UCSD-AML1 (cell line): Measurements from ENCODE around the gene U2AF1L4.
A peak's percentile ranks its signal among the peaks of the same experiment; 100 is the strongest.

Experiments
- DNase-seq: peaks from one replicate; lab custom pipeline; 2025; ENCODE audit not compliant: unreplicated experiment; lab: John Stamatoyannopoulos, UW

U2AF1L4 gene

GRCh38 chr19:35745328-35746086 lies at the start of gene U2AF1L4, which contains the start of gene PSENEN:
Gene U2AF1L4 (minus strand): TSS chr19:35745418. CDS start chr19:35745391, 27 bp downstream.
Gene PSENEN (plus strand): TSS chr19:35745651. CDS start chr19:35745931, 280 bp downstream.
- peak; percentile 99 for DNase-seq

GRCh38 chr19:35793381-35794165 lies 48.4 kb upstream of the U2AF1L4 start:
- DNase-seq, result no peak

- DNase-seq, result no peak
These were observed 47.7 kb upstream of the U2AF1L4 start for GRCh38 chr19:35792888-35793287.

GRCh38 chr19:35792312-35792711 lies 47.1 kb upstream of the U2AF1L4 start:
- no peak for DNase-seq

GRCh38 chr19:35791814-35792279 lies 46.6 kb upstream of the U2AF1L4 start:
- no peak for DNase-seq

- DNase-seq, result no peak
These were observed 46.0 kb upstream of the U2AF1L4 start for GRCh38 chr19:35790981-35791813.

- no peak for DNase-seq
These were observed 45.0 kb upstream of the U2AF1L4 start for GRCh38 chr19:35789978-35790944.

GRCh38 chr19:35789195-35789977 lies 44.2 kb upstream of the U2AF1L4 start:
- DNase-seq, result no peak

- no peak for DNase-seq
These were observed 43.2 kb upstream of the U2AF1L4 start for GRCh38 chr19:35788205-35788960.

GRCh38 chr19:35787227-35787799 lies 42.1 kb upstream of the U2AF1L4 start:
- DNase-seq, result no peak

- DNase-seq, result no peak
These were observed 41.3 kb upstream of the U2AF1L4 start for GRCh38 chr19:35786299-35787160.

- DNase-seq, result no peak
These were observed 40.1 kb upstream of the U2AF1L4 start for GRCh38 chr19:35785339-35785627.

- DNase-seq, result no peak
These were observed 39.5 kb upstream of the U2AF1L4 start for GRCh38 chr19:35784503-35785338.

- DNase-seq, result no peak
These were observed 38.5 kb upstream of the U2AF1L4 start for GRCh38 chr19:35783469-35784434.

- DNase-seq, result no peak
These were observed 37.4 kb upstream of the U2AF1L4 start for GRCh38 chr19:35782589-35782988.
